ENCODE data around the gene NBPF1.
"Not testable (repeated sequence)": the region's sequence is repeated elsewhere in the genome, so short reads cannot be mapped to it uniquely, and the experiment has no call there.

DNA sequence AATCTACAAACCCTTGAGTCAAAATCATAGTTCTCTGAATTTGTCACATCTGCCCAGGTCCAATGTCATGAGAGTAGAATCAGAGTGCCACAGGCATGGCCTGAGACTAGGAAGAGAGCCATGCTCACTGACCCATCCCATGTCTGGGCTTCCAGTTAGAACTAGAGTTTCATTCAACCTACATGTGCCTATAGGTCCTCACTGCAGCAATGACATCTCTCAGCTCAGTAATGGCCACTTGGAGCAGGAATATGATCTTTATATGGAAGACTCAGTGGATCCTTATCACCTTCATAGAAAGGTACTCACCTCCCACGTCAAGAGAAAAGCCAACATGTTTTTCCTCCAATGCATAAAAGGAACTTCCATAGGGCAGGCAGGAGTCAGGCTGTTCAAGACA, 48.0 kb downstream of the NBPF1 start:
- TF ChIP-seq MYC (IDR thresholded peaks at IDR 0.05; ENCODE audit: low read depth, low read length), result not testable (repeated sequence)
- TF ChIP-seq, protein P1, sequence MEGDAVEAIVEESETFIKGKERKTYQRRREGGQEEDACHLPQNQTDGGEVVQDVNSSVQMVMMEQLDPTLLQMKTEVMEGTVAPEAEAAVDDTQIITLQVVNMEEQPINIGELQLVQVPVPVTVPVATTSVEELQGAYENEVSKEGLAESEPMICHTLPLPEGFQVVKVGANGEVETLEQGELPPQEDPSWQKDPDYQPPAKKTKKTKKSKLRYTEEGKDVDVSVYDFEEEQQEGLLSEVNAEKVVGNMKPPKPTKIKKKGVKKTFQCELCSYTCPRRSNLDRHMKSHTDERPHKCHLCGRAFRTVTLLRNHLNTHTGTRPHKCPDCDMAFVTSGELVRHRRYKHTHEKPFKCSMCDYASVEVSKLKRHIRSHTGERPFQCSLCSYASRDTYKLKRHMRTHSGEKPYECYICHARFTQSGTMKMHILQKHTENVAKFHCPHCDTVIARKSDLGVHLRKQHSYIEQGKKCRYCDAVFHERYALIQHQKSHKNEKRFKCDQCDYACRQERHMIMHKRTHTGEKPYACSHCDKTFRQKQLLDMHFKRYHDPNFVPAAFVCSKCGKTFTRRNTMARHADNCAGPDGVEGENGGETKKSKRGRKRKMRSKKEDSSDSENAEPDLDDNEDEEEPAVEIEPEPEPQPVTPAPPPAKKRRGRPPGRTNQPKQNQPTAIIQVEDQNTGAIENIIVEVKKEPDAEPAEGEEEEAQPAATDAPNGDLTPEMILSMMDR (IDR thresholded peaks at IDR 0.05; ENCODE audit: low read depth, low read length), result not testable (repeated sequence)
